DND-41 (cell line): Measurements from ENCODE around the gene SALL1.

ENCODE experiments used
- CTCF ChIP-seq: IDR thresholded peaks from 2 replicates; pipeline ENCODE4 v1.5.1; 2012; ENCODE audit warnings: borderline replicate concordance, low read length, moderate library complexity, mild to moderate bottlenecking; ENCODE audit not compliant: poor library complexity, severe bottlenecking; ENCODE audit errors: extremely low read depth
- EZH2 ChIP-seq: IDR thresholded peaks from 3 replicates; pipeline ENCODE4 v1.6.1; 2012; ENCODE audit warnings: borderline replicate concordance, low read depth, mild to moderate bottlenecking, moderate library complexity, low read length, inconsistent platforms; ENCODE audit not compliant: severe bottlenecking

GRCh38 chr16:51139568-51139967, 11.5 kb downstream of the SALL1 start:
- TF ChIP-seq CTCF: no peak
- TF ChIP-seq EZH2: no peak
